ENCODE results near the gene STOX2. TPM values are rescaled to one million over a fixed set of nuclear protein-coding genes. Genes with fewer than 3 reads are reported as not detected.

Gene STOX2
- polyA plus RNA-seq, 1 of the 3 experiments (the other 2 are of a cell fraction), result 0.16 TPM

- no peak overlapping the region for H3K4me2 ChIP-seq
- H3K9me2 ChIP-seq, result no peaks in the 10 kb centered on the region
- CTCF ChIA-PET, result no interaction called here
- WGBS (ENCODE audit: low lambda C conversion rate), result 80% methylated on average over 6 of the region's 6 CpGs
- peaks cover 0 to 11% of the 10 kb centered on the region in 2 experiments; a peak in 2 of 4 replicates for H3K4me1 ChIP-seq (ENCODE audit: control insufficient read depth in 1 of 2, insufficient read depth in 2 of 2, low read depth in 1 of 2, low read length in 1 of 2)
- H3K36me3 ChIP-seq (replicated peaks in 1 of 2; ENCODE audit: control insufficient read depth in 1 of 2, insufficient read depth in 2 of 2, low read length in 1 of 2), result no peaks in the 10 kb centered on the region
- H3K79me2 ChIP-seq (ENCODE audit: insufficient read depth), result no peaks in the 10 kb centered on the region
- no peak for DNase-seq
- H3K4me3 ChIP-seq (ENCODE audit: low read depth in 2 of 2, low read length in 1 of 2), result no peak overlapping the region
- no peak overlapping the region for H3K9ac ChIP-seq
- no peaks in the 10 kb centered on the region for H3K27me3 ChIP-seq (ENCODE audit: insufficient read depth)
- no peak for TF ChIP-seq RAD21 (IDR thresholded peaks at IDR 0.05; ENCODE audit: low read length)
- TF ChIP-seq USF2 (IDR thresholded peaks at IDR 0.05; ENCODE audit: borderline replicate concordance, low read depth, low read length), result no peak
- TF ChIP-seq MEF2A (IDR thresholded peaks at IDR 0.05; ENCODE audit: borderline replicate concordance, low read depth), result no peak
- no peak for TF ChIP-seq USF1 (IDR thresholded peaks at IDR 0.05; ENCODE audit: borderline replicate concordance, low read depth)
- TF ChIP-seq FOSL2 (IDR thresholded peaks at IDR 0.05; ENCODE audit: borderline replicate concordance, low read depth), result no peak
- no peak for TF ChIP-seq EP300 (IDR thresholded peaks at IDR 0.05; ENCODE audit: borderline replicate concordance in 1 of 2, low read depth in 1 of 2, low read length in 1 of 2)
- no peak for TF ChIP-seq ELF1 (IDR thresholded peaks at IDR 0.05)
- no peak for TF ChIP-seq RCOR1 (IDR thresholded peaks at IDR 0.05; ENCODE audit: low read length)
- TF ChIP-seq CTCF (IDR thresholded peaks at IDR 0.05), result no peak
- no peak for TF ChIP-seq TAF1 (IDR thresholded peaks at IDR 0.05; ENCODE audit: borderline replicate concordance, low read depth, low read length)
- no peak for TF ChIP-seq TCF12 (IDR thresholded peaks at IDR 0.05)
- TF ChIP-seq YY1 (IDR thresholded peaks at IDR 0.05; ENCODE audit: low read depth), result no peak
- TF ChIP-seq JUND (IDR thresholded peaks at IDR 0.05), result no peak
- no peak for TF ChIP-seq MAX (IDR thresholded peaks at IDR 0.05; ENCODE audit: low read depth)
- H3F3A ChIP-seq (replicated peaks; ENCODE audit: insufficient read depth), result no peaks in the 10 kb centered on the region
- H2AFZ ChIP-seq (ENCODE audit: low read depth), result no peak overlapping the region
- no peaks in the 10 kb centered on the region for H4K20me1 ChIP-seq (ENCODE audit: insufficient read depth)
- no peaks in the 10 kb centered on the region for H3K9me3 ChIP-seq
- no peak overlapping the region for H3K27ac ChIP-seq (ENCODE audit: low read depth in 2 of 2, low read length in 1 of 2)
- POLR2A ChIA-PET, result no interaction called here
Observed at GRCh38 chr4:183934761-183935160, 29.7 kb downstream of the STOX2 start.

- Histone ChIP-seq H3K9me3 (no peaks in the 10 kb centered on the region), H3K4me3 (ENCODE audit: low read depth in 2 of 2, low read length in 1 of 2) (no peak overlapping the region), H3K4me2 (no peak overlapping the region), H4K20me1 (ENCODE audit: insufficient read depth) (no peaks in the 10 kb centered on the region), H3K36me3 (replicated peaks in 1 of 2; ENCODE audit: control insufficient read depth in 1 of 2, insufficient read depth in 2 of 2, low read length in 1 of 2) (no peaks in the 10 kb centered on the region), H3K27me3 (ENCODE audit: insufficient read depth) (no peaks in the 10 kb centered on the region), H3F3A (replicated peaks; ENCODE audit: insufficient read depth) (no peaks in the 10 kb centered on the region), H3K79me2 (ENCODE audit: insufficient read depth) (no peaks in the 10 kb centered on the region), H2AFZ (ENCODE audit: low read depth) (no peak overlapping the region), H3K27ac (ENCODE audit: low read depth in 2 of 2, low read length in 1 of 2) (no peak overlapping the region), H3K4me1 (ENCODE audit: control insufficient read depth in 1 of 2, insufficient read depth in 2 of 2, low read depth in 1 of 2, low read length in 1 of 2) (peaks cover 0 to 11% of the 10 kb centered on the region in 2 experiments; a peak in 2 of 4 replicates), H3K9ac (no peak overlapping the region), H3K9me2 (no peaks in the 10 kb centered on the region)
- POLR2A ChIA-PET, result no interaction called here
- 62% methylated on average over 2 of the region's 2 CpGs for WGBS (ENCODE audit: low lambda C conversion rate)
- DNase-seq, result no peak
- CTCF ChIA-PET, result interaction anchor here (0.9 to 1.3 kb wide), 2 partner anchors 20 to 165 kb away, joined by 3 to 4 read pairs; no protein-coding TSS in a partner anchor
- TF ChIP-seq FOXJ3 (CRISPR knock-in tag; IDR thresholded peaks at IDR 0.05), result no peak
- no peak for TF ChIP-seq FOXM1 (IDR thresholded peaks at IDR 0.05; ENCODE audit: low read depth)
- no peak for TF ChIP-seq MXI1 (IDR thresholded peaks at IDR 0.05; ENCODE audit: low read depth, low read length)
- TF ChIP-seq ELF1 (IDR thresholded peaks at IDR 0.05), result no peak
- TF ChIP-seq SMC3 (IDR thresholded peaks at IDR 0.05; ENCODE audit: low read depth, low read length), result no peak
- no peak for TF ChIP-seq FOSL2 (IDR thresholded peaks at IDR 0.05; ENCODE audit: borderline replicate concordance, low read depth)
- TF ChIP-seq RCOR1 (IDR thresholded peaks at IDR 0.05; ENCODE audit: low read length), result no peak
- TF ChIP-seq IRF3 (IDR thresholded peaks at IDR 0.05; ENCODE audit: low read depth, low read length), result no peak
- no peak for TF ChIP-seq TEAD4 (IDR thresholded peaks at IDR 0.05; ENCODE audit: borderline replicate concordance, insufficient read depth)
- TF ChIP-seq SIN3A (IDR thresholded peaks at IDR 0.05; ENCODE audit: borderline replicate concordance, low read depth, low read length), result no peak
- TF ChIP-seq MEF2A (IDR thresholded peaks at IDR 0.05; ENCODE audit: borderline replicate concordance, low read depth), result no peak
- no peak for TF ChIP-seq GATA2 (CRISPR knock-in tag; IDR thresholded peaks at IDR 0.05)
- TF ChIP-seq PBX3 (IDR thresholded peaks at IDR 0.05), result no peak
Observed at GRCh38 chr4:183935355-183936005, 30.4 kb downstream of the STOX2 start.

All from SK-N-SH (cell line).